ENCODE data around the gene BRD8. TPM values are rescaled to one million over a fixed set of nuclear protein-coding genes. Genes with fewer than 3 reads are reported as not detected.

The BRD8 gene
- total and polyA plus RNA-seq, 8 donors: 20.4 to 58.2 (median 43.0) TPM

GRCh38 chr5:138132543-138132942 is 45.9 kb downstream of the BRD8 start:
- TF ChIP-seq CTCF (IDR thresholded peaks at IDR 0.05): no peak
- TF ChIP-seq EP300 (IDR thresholded peaks at IDR 0.05): no peak
- no peak for TF ChIP-seq POLR2A (IDR thresholded peaks at IDR 0.05)
- TF ChIP-seq POLR2AphosphoS5 (IDR thresholded peaks at IDR 0.05): no peak
- Histone ChIP-seq H3K27me3 (peaks cover 0 to 4% (median 0%) of the 10 kb centered on the region in 3 donors), H3K36me3 (no peaks in the 10 kb centered on the region), H3K27ac (no peak overlapping the region), H3K9me3 (no peaks in the 10 kb centered on the region), H3K4me3 (peak overlapping the region in 1 of 4 donors; percentile 39), H3K4me1 (no peaks in the 10 kb centered on the region)
- 80 to 94% (median 92%) methylated on average over 7 of the region's 7 CpGs for WGBS, 5 donors
- no peak for DNase-seq
- intact Hi-C loops (cut with DNase I; ENCODE audit: low total_unique reads): loop anchor here (5.0 to 10.0 kb wide), 2 partner anchors 50 to 358 kb away; partner anchors contain the start of gene WNT8A

GRCh38 chr5:138129347-138129746 is 49.1 kb downstream of the BRD8 start:
- WGBS, 5 donors: 88 to 93% (median 90%) methylated on average over 6 of the region's 6 CpGs
- Histone ChIP-seq H3K4me1 (no peaks in the 10 kb centered on the region), H3K27ac (no peak overlapping the region), H3K27me3 (peaks cover 0 to 4% (median 0%) of the 10 kb centered on the region in 3 donors), H3K36me3 (no peaks in the 10 kb centered on the region), H3K4me3 (no peak overlapping the region), H3K9me3 (no peaks in the 10 kb centered on the region)
- TF ChIP-seq CTCF (IDR thresholded peaks at IDR 0.05) (no peak), POLR2A (IDR thresholded peaks at IDR 0.05) (no peak), POLR2AphosphoS5 (IDR thresholded peaks at IDR 0.05) (no peak), EP300 (IDR thresholded peaks at IDR 0.05) (no peak)
- no peak for DNase-seq
- intact Hi-C loops (cut with DNase I; ENCODE audit: low total_unique reads): no loop called here

- intact Hi-C loops (cut with DNase I; ENCODE audit: low total_unique reads): no loop called here
- no peak for DNase-seq
- peaks cover 0 to 4% (median 0%) of the 10 kb centered on the region in 3 donors for H3K27me3 ChIP-seq
- 61 to 65% (median 63%) methylated on average over 5 of the region's 5 CpGs for WGBS, 5 donors
- TF ChIP-seq EP300 (IDR thresholded peaks at IDR 0.05) (no peak), POLR2AphosphoS5 (IDR thresholded peaks at IDR 0.05) (no peak), CTCF (IDR thresholded peaks at IDR 0.05) (no peak), POLR2A (IDR thresholded peaks at IDR 0.05) (no peak)
- no peak overlapping the region for H3K4me3 ChIP-seq
- H3K9me3 ChIP-seq: no peaks in the 10 kb centered on the region
- H3K36me3 ChIP-seq: no peaks in the 10 kb centered on the region
- no peaks in the 10 kb centered on the region for H3K4me1 ChIP-seq
- no peak overlapping the region for H3K27ac ChIP-seq
These were observed 50.1 kb downstream of the BRD8 start for GRCh38 chr5:138128334-138128733.

GRCh38 chr5:138115254-138115653 is 63.2 kb downstream of the BRD8 start:
- TF ChIP-seq POLR2AphosphoS5 (IDR thresholded peaks at IDR 0.05): no peak
- no peak for TF ChIP-seq CTCF (IDR thresholded peaks at IDR 0.05)
- no peak for TF ChIP-seq POLR2A (IDR thresholded peaks at IDR 0.05)
- TF ChIP-seq EP300 (IDR thresholded peaks at IDR 0.05): no peak
- H3K9me3 ChIP-seq: no peaks in the 10 kb centered on the region
- intact Hi-C loops (cut with DNase I; ENCODE audit: low total_unique reads): no loop called here

More at GRCh38 chr5:138115254-138115653, 63.2 kb downstream of the BRD8 start:
- DNase-seq: no peak
- H3K4me3 ChIP-seq: no peak overlapping the region
- H3K4me1 ChIP-seq: peaks cover 0 to 6% (median 0%) of the 10 kb centered on the region in 4 donors
- no peaks in the 10 kb centered on the region for H3K36me3 ChIP-seq
- H3K27ac ChIP-seq: no peak overlapping the region
- peaks cover 0 to 4% (median 0%) of the 10 kb centered on the region in 3 donors for H3K27me3 ChIP-seq

All from stomach (tissue), 9 donors.